Renal cortex interstitium (tissue), 11 donors: ENCODE data around the gene RAB11A. TPM values are rescaled to one million over a fixed set of nuclear protein-coding genes. Genes with fewer than 3 reads are reported as not detected.

Experiments used
- DNase-seq, 11 donors: peaks; one replicate each; pipeline ENCODE4 v3.0.0-alpha.2; 2013; ENCODE audit warnings: low read depth in 9 of 11, low spot score in 4 of 11; ENCODE audit errors: extremely low read depth in 1 of 11
- polyA plus RNA-seq, 3 donors: library from polyadenylated mRNA; unstranded; fragments of 120-200 nt; gene quantifications; one replicate each; pipeline ENCODE4 v1.2.1, GENCODE V29; 2013; ENCODE audit not compliant: insufficient read length in 3 of 3

The RAB11A gene
- polyA plus RNA-seq, 3 donors, result 241 to 309 (median 276) TPM

DNA sequence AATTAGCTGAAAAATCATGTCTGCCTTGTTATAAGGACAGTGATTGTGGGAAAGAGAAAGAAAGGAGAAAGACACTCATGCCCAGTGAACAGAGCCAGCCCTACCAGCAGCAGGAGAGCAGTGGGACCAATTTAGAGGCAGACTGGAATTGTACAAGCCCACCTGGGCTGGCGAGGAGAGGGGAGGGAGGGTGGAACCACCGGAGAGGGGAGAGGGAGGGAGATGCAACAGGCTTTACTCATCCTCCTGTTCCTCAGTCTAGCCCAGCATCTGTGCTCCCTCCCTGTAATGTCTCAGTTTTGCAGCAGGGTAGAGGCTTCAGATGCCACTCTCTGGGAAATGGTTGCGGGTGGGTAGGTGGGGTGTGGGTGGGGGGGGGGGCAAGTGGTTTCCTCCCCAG, 54.7 kb downstream of the RAB11A start:
- DNase-seq, result no peak

DNA sequence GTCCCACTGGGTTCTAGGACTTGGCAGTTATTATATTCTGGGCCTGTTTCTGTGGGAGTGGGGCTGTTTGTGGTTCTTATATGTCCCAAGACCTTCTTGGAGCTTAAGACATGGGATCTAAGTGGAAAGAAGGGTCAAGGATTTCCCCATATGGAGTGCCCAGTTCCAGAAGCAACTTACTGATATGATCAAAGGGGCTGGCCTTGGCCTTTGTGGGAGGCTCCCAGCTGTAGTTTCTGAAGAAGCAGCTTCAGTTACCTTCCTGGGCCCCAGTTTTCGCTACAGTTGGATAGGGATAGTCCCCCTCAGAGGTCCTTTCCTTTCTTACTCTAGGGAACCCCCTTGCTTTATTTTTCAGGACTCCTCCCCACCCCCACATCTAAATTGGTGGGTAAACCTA, 56.0 kb downstream of the RAB11A start:
- no peak for DNase-seq

DNA sequence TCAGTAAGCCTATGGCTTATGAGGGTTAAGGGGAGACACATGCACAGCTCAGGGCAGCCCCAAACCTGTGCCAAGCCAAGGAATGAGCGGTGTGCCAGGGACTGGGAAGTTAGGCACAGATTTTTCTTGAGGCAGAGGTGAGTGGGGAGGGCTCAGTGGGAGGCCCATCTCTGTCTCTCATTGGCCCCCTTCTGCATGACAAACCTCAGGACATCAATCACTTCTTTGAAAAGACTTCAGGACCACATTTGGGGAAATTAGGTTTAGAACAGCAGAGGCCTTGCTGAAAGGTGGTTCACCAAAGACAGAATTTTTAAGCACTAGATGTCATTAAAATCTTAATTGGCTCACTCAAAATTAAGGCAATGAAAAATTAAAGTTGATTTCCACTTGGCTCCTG, 57.2 kb downstream of the RAB11A start:
- DNase-seq, result no peak

DNA sequence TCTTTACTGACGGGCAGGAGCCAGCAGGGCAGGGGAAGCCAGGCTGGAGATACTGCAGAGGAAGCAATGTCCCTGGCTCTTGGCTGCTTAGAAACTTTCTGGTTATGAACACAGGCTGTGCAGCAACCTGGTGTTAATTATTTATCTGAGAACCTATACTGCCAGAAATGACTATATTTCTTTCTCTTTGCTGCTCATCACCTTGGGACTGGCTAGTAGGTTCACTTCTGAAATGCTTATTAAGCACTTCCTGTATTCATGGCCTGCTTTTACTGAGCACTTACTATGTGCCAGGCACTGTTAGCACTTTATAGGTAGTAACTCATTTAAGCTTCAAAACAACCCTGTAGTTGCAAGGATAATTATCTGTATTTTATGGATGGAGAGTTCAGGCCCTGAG, 57.6 kb downstream of the RAB11A start:
- no peak for DNase-seq

DNA sequence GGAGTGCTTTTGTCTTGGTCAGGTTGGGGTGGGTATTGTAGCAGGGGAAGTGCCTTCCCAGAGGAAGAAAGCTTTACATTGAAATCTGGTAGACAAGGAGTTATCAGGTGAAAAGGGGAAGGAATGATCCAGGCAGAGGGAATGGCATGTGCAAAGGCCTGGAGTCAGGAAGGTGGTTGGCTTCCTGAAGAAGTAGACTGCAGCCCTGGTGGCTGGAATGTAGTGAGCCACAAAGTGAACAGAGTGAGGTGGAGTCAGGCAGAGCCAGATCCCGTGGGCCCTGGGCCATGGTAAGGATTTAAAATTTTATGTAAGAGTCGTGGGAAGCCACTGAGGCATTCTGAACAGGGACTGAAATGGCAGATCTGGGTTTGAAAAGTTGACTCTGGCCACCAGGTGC, 58.3 kb downstream of the RAB11A start:
- DNase-seq, result no peak

DNA sequence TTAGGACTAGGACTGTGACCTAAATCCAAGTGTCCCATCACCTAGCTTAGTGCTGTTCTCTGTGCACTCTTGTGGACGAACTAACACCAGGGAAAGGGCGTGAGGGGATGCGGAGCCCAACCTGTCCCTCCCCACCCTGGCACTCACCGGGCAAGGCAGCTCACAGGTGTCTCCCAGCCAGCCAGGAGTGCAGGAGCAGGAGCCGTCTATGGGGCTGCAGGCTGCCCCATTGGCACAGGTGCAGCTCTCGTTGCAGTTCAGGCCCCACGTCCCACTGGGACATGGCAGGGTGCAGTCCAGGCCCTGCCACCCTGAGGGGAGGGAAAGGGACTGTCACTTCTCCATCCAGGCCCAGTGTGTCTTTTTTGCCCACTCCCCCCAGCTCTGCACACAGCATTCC, 60.3 kb downstream of the RAB11A start:
- DNase-seq, result no peak

DNA sequence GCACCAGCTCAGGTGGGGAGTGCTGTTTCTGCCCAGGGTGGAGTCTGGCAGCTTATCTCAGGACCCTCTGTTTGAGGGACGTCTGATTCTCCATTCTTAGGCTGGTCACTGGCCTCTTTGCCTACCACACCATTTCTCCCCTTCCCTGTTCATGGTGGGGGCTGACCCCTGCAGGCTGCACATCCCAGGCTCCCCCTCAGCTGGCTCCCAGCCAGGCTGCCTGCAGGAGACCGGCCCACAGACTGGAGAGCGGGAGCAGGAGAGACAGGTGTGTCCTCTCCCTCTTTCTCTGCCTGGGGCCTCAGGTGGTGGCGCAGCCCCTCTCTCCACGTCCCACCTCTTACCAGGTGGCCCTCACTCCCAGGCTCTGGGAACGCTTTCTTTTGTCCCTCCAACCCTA, 60.8 kb downstream of the RAB11A start:
- no peak for DNase-seq

DNA sequence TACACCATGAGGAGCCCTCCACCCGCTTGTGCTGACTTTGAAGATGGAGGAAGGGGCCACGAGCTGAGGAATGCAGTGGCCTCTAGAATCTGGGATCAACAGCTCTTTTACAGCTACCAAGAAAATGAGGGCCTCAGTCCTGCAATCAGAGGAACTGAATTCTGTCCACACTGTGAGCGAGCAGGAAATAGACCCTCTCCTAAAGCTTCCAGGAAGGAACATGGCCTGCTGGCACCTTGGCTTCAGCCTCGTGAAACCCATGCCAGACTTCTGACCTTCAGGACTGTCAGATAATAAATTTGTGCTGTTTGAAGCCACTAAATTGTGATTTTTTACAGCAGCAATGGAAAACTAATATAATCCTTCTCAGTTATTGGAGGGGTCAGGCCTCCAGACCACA, 61.9 kb downstream of the RAB11A start:
- DNase-seq, result no peak

DNA sequence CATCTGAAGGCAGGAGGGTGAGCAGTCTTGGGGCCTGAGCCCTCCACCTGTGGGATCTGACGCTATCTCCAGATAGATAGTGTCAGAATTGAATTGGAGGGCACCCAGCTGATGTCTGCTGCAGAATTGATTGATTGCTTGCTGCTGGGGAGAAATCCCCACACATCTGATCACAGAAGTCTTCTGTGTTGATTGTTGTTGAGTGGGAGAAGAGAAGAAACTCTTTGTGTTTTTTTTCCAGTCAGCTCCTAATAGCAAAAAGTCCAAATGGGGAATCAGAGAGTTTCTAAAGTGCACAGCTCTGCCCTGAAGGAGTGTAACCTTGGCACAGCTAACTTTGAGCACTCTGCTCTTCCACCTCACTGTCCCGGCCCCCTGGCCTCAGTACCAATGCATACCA, 66.1 kb downstream of the RAB11A start:
- DNase-seq, result no peak

DNA sequence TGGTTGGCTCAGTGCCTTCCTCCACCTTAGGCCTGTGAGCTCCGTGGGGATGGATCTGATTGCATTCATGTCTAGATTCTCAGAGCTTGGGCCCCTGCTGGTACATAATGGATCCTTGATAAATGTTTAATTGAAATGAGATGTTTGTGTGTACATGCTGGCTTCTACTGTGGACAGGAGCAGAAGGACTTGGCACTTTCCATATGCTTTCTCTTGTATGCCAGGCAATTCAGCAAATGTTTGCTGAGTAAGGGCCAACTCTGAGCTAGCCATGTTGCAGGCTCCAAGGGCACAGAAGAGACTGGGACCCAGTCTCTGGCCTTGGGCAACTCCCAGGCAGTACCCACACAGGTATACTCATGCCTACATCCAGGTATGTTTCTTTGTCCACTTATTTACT, 67.0 kb downstream of the RAB11A start:
- no peak for DNase-seq

DNA sequence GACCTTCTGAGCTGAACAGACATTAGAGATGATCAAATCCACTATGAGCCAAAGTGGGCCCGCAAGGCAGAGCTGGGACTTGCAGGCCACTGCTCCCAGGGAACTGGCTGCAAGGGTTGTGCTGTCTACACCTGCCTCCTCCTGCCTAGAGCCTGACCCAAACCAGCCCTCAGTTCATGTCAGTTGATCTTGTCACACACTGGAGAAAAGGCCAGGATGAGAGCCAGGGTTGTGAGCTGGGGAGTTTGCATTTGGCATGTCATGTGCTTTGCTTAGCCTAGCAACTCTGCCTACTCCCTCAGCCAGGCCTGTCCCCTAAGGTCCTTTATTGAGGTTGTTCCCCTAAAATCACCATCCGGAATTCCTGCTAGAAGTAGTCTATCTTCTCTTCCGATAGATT, 67.8 kb downstream of the RAB11A start:
- DNase-seq, result no peak

DNA sequence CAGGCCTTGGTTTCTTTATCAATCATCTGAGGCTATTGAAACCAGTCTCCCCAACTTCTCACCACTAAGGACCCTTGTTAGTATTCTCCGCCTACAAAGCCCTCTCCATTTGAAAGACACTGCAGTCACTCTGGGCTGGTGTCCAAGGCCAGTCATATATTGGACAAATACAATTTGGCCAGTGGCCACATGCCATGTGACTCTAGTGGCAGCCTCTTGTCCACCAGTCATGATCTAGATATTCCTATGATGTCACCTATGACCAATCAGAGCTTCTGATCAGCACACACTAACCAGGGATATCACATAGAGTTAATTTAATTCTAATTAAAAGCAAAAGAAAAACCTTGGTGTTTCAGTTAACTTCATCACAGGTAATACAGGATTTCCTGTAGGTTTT, 68.2 kb downstream of the RAB11A start:
- no peak for DNase-seq

DNA sequence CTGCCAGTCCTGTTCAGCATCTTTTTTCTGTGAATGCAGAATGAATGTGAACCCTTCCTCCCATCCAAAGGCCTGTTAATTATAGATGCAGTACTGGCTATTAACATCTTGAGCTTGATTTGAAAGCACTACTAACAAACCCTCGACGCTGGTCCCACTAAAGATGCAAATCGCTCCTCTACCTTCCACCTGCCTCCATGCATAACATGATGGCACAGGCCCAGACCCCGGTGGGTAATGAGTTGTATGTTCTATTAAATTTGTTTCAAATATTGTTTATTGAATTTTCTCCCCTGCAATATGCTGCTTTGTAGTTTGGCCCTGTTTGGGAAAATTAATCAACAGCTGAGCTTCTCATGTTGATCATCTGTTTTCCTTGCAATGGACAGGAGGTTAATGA, 69.3 kb downstream of the RAB11A start:
- no peak for DNase-seq

DNA sequence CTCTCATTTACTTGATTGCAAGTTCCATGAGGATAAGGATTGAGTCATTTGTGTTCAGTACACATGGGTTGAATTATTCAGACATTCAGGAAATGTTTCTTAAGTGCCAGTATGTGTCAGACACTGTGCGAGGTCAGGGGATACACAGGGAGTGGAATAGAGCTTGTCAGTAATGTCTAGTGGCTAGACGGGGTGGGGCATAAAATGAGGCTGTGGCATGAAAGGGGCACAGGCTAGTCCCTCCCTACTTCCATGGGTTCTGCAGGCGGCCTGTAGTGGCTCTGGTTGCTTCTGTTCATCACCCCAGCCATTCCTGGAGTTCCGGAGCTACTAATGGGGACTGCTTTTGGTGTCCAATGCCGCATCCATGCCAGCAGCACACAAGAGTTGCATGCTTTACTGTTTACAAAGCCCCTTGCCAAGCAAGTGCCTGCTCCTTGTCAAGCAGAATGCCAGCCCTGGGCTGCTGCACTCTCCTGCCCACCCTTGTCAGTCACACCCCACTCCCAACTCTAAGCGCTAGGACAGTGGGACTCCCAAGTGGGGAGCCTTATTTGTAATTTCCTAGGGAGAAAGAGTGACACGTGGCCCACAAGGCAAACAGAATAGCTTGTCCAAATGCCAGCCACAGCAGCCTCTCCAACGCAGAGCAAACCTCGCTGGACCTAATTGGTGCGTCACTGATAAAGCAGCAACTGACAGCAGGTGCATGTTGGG, 70.8 kb downstream of the RAB11A start:
- no peak for DNase-seq

DNA sequence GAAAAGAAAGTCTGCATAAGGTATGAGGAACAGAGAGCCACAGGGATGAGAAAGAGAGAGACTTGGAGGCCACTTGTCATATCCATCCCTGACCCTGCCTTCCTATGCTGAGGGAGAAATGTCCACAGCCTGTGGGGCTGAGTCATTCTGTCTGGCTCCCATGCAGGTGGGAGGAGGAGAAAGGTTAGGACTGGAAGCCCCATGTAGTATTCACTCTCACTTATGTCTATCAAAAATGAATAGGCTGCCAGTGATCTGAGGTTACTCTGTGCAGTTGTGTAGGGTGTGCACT, 71.3 kb downstream of the RAB11A start:
- no peak for DNase-seq

Other genes with a start within 250 kb of the RAB11A start
- gene SLC24A1, start 247.6 kb upstream of the RAB11A start, polyA plus RNA-seq, result 10 to 100 TPM; 18.8 to 23.2 (median 19.7) TPM
- 10 to 100 TPM; 14.8 to 21.2 (median 17.0) TPM for gene DENND4A, start 77.2 kb upstream of the RAB11A start, polyA plus RNA-seq